Activated T-cell treated with anti-CD3 and anti-CD28 coated beads for 48 hours (primary cell): ENCODE data around the gene SETMAR.
A peak's percentile ranks its signal among the peaks of the same experiment; 100 is the strongest.
"Not testable (repeated sequence)": the region's sequence is repeated elsewhere in the genome, so short reads cannot be mapped to it uniquely, and the experiment has no call there.

Source experiments
- DNase-seq: peaks from one replicate; pipeline ENCODE4 v3.0.0-alpha.2; 2020; ENCODE audit warnings: low read depth

The SETMAR gene

DNA sequence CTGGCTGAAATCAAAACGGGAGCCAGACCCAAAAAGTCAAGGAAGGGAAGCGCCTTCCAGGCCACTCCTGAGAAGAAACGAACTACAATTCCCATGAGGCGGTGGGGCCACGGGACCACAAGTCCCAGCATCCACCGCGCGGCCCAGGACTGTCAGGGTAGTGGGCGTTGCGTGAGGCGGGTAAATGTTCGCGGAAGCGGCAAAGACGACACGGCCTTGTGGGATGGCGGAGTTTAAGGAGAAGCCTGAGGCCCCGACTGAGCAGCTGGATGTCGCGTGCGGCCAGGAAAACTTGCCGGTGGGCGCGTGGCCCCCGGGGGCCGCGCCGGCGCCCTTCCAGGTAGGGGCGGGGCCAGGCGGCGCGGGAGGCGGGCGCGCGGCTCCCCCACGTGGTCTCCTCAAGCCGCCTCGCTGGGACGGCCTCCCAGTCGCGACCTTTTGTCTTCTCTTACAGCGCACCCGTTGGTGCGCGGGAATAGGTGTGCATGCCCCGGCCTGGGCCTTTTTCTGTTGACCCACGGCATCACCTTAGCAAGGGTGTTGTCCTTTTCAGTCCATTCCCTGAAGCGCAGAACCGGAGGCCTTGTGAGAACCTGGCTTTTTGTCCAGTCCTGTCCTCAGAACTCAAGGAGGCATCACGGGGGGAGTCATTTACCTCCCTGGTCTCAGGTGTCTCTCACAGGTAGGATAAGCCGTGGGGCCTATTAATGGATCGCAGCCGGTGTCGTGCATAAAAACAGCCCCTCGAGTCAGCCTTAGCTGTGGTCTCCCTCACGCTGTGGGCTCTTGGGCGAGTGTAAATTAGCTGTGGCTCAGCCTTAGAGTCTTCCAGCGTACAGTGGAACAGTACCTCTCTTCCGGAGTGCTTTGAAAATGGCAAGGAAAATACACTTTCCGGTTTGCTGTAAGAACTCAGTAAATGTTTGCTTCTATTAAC lies at the start of gene SETMAR:
Gene SETMAR, plus strand, starts transcription at position 183 of the 937 bp plus-strand sequence. Its CDS starts 2 bp downstream, at position 185.
- DNase-seq = peak; percentile 80

DNA sequence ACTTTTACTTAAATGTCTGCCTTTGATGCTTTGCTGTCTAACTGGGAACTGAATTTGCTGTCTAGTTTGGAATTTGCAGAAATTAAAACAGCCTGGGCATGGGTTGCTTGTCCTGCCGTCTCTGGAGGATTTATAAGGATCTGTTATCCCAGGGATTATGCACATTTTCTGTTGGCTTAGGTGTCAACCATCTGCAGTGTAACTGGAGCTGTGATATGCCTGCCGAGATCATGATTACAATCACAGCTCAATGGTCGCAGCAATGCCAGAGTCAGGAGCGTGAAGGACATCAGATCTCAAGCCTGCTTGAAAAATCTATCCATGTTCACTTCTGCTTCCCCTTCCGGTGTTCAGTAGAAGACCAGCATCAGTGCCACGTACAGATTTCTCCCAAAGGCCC lies 41.8 kb upstream of the SETMAR start:
- DNase-seq = no peak

DNA sequence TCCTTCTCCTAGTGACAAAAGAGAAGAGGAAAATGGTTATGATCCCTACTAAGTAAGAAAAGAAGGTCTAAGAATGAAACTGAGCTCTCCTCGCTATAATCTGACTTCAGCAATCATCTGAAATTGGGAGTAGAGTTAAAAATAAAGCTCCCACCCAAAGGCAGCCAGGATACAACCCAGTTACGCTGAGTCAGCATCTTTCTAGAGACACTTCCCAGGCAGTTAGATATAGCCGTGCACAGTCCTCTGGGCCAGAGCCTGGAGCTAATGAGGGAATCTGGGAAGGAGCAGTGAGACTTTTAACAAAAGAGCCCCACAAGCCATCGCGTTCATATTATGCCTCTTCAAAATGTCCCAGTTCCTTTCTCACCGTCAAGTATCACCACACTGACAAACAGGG lies 39.1 kb upstream of the SETMAR start:
- no peak for DNase-seq

DNA sequence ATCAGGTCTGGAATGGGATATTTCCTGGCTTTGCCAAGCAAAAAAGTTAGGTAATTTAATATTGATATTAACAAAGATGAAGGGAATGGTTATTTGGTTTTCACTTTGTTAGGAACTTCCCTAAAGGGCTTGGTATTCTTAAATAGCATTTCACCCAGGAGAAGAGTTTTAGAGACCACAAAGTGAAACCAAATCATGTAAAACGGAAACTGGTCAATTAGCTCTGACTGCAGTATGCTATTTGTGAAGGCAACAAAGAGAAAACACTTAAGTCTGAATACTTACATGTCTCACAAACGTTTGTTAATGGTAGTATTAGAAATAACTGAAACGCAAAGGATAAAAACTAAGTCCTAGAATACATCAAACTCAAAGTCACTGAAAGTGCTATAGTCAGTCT lies 32.4 kb upstream of the SETMAR start:
- no peak for DNase-seq

DNA sequence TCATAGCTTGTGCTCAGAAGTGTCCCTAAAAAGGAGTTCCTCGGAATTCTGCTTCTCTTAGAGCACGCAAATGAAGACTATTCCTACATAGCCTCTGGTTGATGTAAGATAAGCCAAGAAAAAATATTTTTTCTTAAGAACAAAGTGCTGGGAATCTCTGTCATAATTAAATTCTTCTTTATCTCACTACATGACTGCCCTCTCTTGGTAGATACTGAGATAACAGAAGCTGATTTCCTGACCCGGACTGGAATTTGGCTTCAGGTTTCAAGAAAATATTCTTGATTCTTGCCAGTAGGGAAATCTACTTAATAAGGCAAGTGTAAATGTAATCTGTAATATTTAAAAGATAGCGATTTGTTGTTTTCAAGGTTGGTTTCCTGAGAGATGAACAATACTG lies 31.3 kb upstream of the SETMAR start:
- no peak for DNase-seq

DNA sequence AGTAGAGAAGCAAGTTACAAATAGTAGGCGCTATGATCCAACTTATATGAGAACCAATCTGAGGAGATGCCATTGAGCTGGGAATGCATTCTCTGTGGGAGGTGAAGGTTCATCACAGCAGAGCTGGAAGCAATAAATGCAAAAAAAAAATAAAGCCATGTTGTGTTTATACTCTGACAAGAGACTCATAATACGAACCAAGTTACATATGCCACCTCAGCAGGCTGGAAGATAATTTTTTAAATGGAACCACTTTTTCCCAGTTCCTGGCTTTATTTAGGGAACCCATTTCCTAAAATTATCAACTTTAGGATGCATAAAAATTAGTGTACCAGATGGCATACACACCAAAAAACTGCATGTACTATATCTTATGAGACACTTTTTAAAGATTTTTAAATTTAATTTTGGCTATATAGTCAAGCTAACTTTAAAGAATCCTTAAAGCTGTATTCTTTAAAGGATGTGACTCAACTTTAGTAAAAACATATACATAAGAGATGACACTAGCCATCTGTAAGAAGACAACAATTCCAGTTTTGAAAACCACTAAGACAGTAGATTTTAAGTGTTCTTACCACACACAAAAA lies 23.6 kb upstream of the SETMAR start:
- no peak for DNase-seq

DNA sequence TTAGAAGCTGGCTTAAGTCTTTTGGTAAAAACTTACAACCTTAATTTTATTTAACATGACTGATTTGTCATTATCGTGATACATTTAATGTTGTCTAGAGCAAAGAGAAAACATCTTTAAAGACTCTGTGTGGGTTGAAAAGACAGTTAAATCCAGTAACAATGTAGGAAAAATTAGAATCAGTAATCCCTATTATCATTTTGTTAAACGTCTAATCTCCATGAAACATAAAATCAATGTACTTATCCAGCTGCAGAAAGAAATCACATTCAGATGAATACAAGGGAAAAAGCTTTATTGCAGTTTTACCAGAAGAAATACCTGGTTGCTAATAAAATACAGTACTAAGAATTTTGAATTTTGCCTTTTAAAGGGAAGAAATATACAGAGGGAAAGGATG lies 21.2 kb upstream of the SETMAR start:
- no peak for DNase-seq

DNA sequence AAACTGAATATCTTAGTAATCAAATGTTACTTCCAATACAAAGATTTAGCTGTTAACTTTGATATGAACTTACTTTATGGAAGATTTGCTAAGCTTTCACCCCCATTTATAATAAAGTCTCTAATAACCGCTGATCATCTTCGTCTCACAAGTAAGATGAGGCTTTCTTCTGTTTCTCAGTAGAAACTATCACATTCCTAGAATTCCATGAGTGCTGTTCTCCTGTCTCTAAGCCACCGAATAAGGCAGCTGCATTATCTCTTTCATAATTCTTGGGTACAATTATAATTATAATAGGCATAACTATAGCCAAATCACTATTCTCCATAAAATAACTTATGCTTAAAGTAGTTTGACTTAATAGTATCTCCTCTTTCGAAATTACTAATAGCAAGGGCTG lies 18.3 kb upstream of the SETMAR start:
- DNase-seq = no peak

DNA sequence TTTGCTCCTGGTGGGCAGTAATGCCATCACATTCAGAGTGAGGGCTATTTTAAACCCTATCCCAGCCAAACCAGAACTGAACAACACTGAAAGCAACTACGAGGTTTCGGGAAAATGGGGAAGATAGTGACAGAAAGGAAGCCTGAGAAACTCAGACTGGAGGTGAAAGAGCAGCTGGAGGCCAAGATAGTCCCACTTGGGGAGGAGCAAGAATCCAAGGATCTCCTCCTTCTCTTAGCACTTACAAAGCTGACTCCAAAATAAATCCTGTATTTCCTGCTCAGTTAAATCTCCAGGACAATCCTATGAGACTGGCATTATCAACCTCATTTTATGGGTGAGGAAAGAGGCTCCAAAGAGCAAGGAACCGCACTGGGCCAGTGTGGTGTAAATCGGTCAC lies 14.1 kb upstream of the SETMAR start:
- no peak for DNase-seq

DNA sequence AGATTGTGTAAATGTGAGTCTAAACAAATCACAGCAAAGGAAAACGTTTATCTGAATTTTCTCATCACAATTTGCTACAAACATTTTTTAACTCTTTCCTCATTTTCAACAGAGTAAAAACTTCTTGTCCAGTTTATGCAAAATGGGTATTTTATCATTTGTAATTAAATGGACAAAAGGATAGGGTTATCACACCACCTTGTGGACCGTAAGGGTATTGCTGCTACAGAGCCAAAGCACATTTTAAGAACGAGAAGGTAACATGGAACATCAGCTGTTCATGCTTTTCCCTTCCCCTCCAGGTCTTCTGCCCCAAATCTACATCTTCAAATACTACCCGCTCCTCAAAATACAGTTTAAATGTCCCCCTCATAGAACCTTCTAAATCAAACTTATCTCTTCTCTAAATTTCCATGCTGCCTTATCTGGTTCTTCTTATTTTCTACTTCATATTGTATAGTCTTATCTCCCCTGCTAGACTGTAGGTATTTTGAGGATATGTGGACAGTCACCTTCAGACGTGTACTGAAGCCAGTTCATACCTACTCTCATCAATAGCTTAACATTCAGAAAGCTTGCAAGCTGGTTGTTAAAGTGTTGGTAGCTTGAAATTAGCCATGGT lies 12.8 kb upstream of the SETMAR start:
- no peak for DNase-seq

DNA sequence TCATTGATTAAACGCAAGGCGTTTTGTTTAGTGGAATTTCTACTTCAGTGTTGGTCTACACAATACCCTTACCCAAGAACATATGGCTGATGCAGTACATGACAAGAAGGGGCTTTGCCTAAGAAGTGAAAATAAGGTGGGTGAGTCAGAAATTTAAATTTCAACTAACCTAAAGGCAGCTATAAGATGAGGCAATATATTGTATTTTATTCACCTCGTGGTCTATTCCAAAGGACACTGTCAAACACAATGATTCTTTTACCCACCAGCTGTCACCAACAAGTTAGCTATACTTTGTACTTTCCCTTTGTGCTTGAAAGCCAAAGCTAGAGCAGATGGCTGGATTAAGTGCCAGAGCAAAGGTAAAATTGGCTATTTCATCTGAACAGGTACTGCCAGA lies 10.9 kb upstream of the SETMAR start:
- no peak for DNase-seq

DNA sequence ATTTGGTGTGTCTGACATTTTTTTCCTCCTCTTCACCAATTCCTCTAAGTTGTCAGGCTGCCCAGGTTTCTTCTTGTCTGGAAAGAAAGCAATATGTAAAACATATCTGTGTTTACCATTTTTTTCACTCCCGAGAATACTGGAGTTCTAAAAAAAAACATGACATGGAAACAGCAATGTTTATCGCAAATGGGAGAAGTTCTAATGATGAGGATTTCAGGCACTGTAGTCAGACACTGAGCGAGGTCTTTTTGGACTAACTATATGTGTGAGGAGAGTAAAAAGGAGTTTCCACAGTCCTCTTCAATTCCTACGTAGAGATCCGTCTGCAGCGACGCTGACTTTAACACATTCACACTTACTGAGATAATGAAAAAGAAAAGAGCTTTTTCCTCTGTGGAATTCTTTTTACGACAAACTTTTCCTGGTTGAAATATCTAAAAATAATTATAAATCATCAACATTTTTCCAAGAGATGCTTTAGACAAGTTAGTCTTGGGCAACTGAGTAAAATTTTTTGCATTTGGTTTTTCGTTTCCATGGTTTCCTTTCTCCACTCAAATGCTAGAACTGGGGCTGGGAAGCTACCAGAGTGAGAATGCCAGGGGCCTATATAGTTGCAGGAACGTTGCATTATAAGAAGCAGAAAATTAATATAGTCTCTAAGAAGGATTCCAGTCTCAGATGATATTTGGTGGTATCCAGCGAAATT lies 8.4 kb upstream of the SETMAR start:
- no peak for DNase-seq

DNA sequence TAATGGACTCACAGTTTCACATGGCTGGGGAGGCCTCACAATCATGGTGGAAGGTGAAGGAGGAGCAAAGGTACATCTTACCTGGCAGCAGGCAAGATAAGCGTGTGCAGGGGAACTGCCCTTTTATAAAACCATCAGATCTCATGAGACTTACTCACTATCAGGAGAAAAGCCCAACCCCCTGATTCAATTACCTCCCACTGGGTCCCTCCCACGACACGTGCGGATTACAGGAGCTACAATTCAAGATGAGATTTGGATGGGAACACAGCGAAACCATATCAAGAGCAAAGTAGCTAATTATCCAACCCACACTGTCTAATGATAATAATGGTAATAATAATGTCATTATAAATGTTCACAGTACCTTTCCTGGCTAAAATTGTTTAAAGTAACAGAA lies 6.7 kb upstream of the SETMAR start:
- DNase-seq = not testable (repeated sequence)

DNA sequence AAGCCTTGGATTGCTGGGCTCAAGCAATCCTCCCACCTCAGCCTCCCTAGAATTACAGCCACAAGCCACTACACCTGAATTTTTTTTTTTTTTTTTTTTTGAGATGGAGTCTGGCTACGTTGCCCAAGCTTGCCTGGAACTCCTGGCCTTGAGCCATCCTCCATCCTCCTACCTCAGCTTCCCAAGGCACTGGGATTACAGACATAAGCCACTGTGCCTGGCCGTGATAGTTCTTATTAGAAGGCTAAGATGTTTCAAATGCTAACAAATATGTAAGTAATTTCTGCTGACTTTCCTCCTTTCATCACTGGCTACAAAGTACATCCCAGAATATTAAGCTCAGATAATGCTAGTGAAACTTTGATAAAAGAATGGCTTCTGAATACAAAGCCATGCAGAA lies 5.7 kb upstream of the SETMAR start:
- no peak for DNase-seq

DNA sequence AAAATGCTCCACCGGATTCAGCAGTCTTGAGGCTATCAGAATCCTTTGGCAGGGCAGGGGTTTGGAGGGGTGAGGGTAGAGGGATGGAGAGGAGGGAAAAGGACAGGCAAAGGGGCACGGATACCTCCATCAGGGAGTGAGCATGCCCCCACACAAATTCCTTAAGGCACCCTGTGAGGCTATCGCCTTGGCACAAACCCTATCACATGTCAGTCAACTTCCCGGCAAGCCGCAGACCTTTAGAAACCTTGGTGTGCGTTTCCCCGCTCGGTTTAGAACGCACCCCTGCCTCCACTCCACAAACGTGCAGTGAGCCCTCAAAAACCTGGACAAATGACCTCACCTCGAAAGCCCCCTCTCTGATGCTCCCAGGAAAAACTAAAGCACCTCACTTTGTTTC lies 422 bp upstream of the SETMAR start:
- DNase-seq = no peak

DNA sequence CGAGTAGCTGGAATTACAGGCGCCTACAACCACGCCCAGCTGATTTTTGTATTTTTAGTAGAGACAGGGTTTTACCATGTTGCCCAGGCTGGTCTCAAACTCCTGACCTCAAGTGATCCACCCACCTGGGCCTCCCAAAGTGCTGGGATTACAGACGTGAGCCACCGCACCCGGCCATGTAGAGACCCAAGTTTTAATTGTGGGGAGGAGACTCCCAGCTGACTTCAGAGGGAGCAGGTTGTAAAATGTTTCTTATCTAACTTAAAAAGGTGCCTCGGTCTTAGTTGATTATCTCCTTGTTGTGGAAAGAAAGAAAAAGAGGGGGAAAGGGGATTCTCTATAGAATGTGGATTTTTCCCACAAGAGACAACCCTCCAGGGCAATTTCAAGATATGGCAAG lies 2.0 kb downstream of the SETMAR start:
- DNase-seq = not testable (repeated sequence)

DNA sequence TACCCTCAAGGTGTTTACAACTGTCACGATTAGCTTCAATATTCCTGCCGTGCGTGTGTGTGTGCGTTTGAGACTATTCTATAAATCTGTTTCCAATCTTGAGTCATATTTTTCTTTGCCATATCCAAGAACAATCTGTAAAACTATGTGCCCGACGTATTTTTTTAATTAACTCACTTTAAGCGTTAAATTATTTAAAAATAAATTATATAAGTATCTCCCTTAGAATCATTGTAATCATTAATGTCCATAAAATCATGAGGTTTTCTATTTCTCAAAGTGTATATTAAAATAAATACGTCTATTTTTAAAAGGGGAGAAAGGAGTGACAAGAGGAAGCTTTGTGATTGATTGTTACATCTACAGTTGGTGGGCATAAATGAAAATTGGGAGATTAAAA lies 2.9 kb downstream of the SETMAR start:
- DNase-seq = no peak

DNA sequence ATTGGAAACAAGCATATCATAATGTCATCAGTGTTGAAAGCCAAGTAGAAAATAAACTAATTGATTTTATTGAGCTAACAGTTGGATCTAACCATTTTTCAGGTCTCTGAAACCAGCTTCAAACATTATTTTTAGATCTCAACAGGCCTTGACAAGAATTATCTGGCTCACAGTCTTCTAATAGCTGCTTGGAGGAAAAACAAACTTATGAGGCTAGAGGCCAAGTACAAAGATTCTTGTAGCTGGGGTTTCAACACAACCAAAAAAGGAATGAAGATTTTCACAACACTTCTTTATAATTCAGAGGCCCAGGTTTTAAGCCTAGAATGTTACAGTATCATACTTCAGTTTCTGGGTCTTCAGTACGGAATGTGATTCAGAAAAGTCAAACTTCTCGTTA lies 3.7 kb downstream of the SETMAR start:
- no peak for DNase-seq

DNA sequence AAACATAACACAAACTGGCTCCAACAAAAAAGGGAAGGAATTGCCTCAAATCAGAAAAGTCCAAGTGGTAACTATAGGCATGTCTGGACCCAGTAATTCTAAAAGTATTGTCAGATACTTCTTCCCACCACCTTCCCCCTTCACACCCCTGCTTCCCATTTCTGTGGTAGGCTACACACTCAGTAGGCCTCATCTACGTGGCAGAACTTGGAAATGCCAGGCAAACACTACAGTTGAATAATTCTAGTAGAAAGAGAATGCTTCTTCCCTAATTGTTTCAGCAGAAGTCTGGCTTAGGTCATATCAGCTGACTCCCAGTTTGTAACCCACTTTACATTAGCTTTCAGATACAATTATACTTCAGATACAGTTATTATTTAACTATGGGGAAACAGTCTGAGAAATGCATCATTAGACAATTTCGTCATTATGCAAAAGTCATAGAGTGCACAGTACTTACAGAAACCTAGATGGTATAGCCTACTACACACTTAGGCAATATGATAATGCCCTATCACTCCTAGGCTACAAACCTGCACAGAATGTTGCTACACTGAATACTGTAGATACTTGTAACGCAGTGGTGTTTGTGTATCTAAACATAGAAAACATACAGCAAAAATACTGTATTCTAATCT lies 6.4 kb downstream of the SETMAR start:
- DNase-seq = no peak

DNA sequence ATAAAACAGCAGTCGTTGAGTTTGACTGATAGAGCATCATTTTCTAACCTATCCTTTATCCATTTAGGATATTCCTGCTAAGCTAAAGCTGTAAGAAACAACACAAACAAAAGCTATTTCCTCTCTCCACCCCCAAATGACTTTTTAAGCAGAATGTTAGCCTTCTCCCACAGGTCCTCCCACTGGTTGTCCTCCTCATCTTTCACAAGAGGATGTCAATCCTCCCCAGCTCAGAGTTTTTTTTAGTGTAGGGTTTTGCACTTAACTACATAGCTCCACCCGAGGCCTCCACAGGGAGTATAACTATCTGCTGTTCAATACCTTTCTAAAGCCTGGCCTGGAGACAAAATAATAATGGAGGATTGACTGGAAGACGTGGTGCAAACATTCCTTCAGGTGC lies 7.8 kb downstream of the SETMAR start:
- DNase-seq = no peak

DNA sequence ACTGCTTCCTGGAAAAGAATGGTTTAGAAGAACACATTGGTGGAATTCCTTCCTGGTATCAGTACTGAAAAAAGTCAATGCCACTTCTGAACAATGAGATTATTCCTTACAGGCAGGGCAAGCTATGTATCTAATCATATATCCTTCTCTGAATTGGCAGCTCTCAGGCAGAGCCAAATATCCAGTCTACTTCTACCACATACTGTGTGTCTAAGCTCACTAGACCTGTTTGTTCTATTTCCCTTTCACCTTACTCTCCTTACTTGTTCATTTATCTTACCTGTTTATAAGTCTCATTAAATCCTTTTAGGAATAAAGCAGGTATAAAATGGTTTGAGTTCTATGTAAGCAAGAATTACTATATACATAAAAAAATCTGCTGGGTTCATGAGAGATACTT lies 8.3 kb downstream of the SETMAR start:
- no peak for DNase-seq
